ENCODE results near the gene ACSL1.
A peak's percentile ranks its signal among the peaks of the same experiment; 100 is the strongest.

Gene ACSL1

GRCh38 chr4:184810720-184811119 lies 15.0 kb downstream of the ACSL1 start:
- Histone ChIP-seq H3K27ac (ENCODE audit: low read depth, low read length) (no peak overlapping the region), H3K36me3 (ENCODE audit: control insufficient read depth, insufficient read depth, low read length) (no peaks in the 10 kb centered on the region), H4K5ac (ENCODE audit: low read length) (no peak overlapping the region), H2BK120ac (ENCODE audit: low read depth, low read length) (no peak overlapping the region), H3K79me1 (ENCODE audit: low read length) (no peaks in the 10 kb centered on the region), H3K9ac (ENCODE audit: low read length) (no peak overlapping the region), H2BK5ac (ENCODE audit: low read length) (no peak overlapping the region), H2BK15ac (replicated peaks; ENCODE audit: low read depth) (no peak overlapping the region), H2AK5ac (ENCODE audit: low read length) (no peak overlapping the region), H3K4me1 (ENCODE audit: control insufficient read depth, low read depth, low read length) (peaks cover 5% of the 10 kb centered on the region), H3K4me2 (ENCODE audit: low read length) (no peak overlapping the region), H3K56ac (ENCODE audit: low read length) (no peak overlapping the region), H3K18ac (ENCODE audit: low read length) (no peak overlapping the region), H3K79me2 (ENCODE audit: control insufficient read depth, insufficient read depth, low read length) (no peaks in the 10 kb centered on the region), H3K23ac (ENCODE audit: low read length) (no peak overlapping the region), H3K4me3 (ENCODE audit: low read length) (no peak overlapping the region), H3K4ac (ENCODE audit: low read depth, low read length) (no peak overlapping the region), H4K8ac (ENCODE audit: low read depth, low read length) (no peak overlapping the region), H3K27me3 (ENCODE audit: insufficient read depth, low read length, poor library complexity) (no peaks in the 10 kb centered on the region)
- WGBS (ENCODE audit: extremely low coverage, insufficient coverage, low lambda C conversion rate), result no CpG with 5 or more reads among the region's 10 CpGs
- DNase-seq, result no peak

- no peaks in the 10 kb centered on the region for H3K79me2 ChIP-seq (ENCODE audit: control insufficient read depth, insufficient read depth, low read length)
- no peak overlapping the region for H3K56ac ChIP-seq (ENCODE audit: low read length)
- H2AK5ac ChIP-seq (ENCODE audit: low read length), result no peak overlapping the region
- peaks cover 10% of the 10 kb centered on the region for H3K4me1 ChIP-seq (ENCODE audit: control insufficient read depth, low read depth, low read length)
- no peak overlapping the region for H2BK120ac ChIP-seq (ENCODE audit: low read depth, low read length)
- H3K23ac ChIP-seq (ENCODE audit: low read length), result no peak overlapping the region
- no peak for DNase-seq
- H3K4me2 ChIP-seq (ENCODE audit: low read length), result no peak overlapping the region
- no peaks in the 10 kb centered on the region for H3K27me3 ChIP-seq (ENCODE audit: insufficient read depth, low read length, poor library complexity)
- WGBS (ENCODE audit: extremely low coverage, insufficient coverage, low lambda C conversion rate), result no CpG with 5 or more reads among the region's 1 CpG
- H3K36me3 ChIP-seq (ENCODE audit: control insufficient read depth, insufficient read depth, low read length), result no peaks in the 10 kb centered on the region
- H4K5ac ChIP-seq (ENCODE audit: low read length), result no peak overlapping the region
- no peaks in the 10 kb centered on the region for H3K79me1 ChIP-seq (ENCODE audit: low read length)
- no peak overlapping the region for H3K4ac ChIP-seq (ENCODE audit: low read depth, low read length)
- no peak overlapping the region for H3K4me3 ChIP-seq (ENCODE audit: low read length)
- no peak overlapping the region for H3K9ac ChIP-seq (ENCODE audit: low read length)
- H3K18ac ChIP-seq (ENCODE audit: low read length), result no peak overlapping the region
- no peak overlapping the region for H4K8ac ChIP-seq (ENCODE audit: low read depth, low read length)
- no peak overlapping the region for H2BK5ac ChIP-seq (ENCODE audit: low read length)
- H3K27ac ChIP-seq (ENCODE audit: low read depth, low read length), result no peak overlapping the region
- no peak overlapping the region for H2BK15ac ChIP-seq (replicated peaks; ENCODE audit: low read depth)
Measured at GRCh38 chr4:184808713-184809050, 17.1 kb downstream of the ACSL1 start.

GRCh38 chr4:184807797-184808712 lies 17.7 kb downstream of the ACSL1 start:
- peak; percentile 46 for DNase-seq
- no peaks in the 10 kb centered on the region for H3K27me3 ChIP-seq (ENCODE audit: insufficient read depth, low read length, poor library complexity)

GRCh38 chr4:184807256-184807655 lies 18.5 kb downstream of the ACSL1 start:
- Histone ChIP-seq H4K5ac (ENCODE audit: low read length) (no peak overlapping the region), H2BK120ac (ENCODE audit: low read depth, low read length) (no peak overlapping the region), H3K79me2 (ENCODE audit: control insufficient read depth, insufficient read depth, low read length) (no peaks in the 10 kb centered on the region), H3K9ac (ENCODE audit: low read length) (no peak overlapping the region), H3K36me3 (ENCODE audit: control insufficient read depth, insufficient read depth, low read length) (no peaks in the 10 kb centered on the region), H3K27ac (ENCODE audit: low read depth, low read length) (no peak overlapping the region), H3K4ac (ENCODE audit: low read depth, low read length) (no peak overlapping the region), H3K4me2 (ENCODE audit: low read length) (no peak overlapping the region), H3K27me3 (ENCODE audit: insufficient read depth, low read length, poor library complexity) (no peaks in the 10 kb centered on the region), H3K4me1 (ENCODE audit: control insufficient read depth, low read depth, low read length) (peaks cover 8% of the 10 kb centered on the region), H3K4me3 (ENCODE audit: low read length) (no peak overlapping the region), H3K56ac (ENCODE audit: low read length) (no peak overlapping the region), H2BK5ac (ENCODE audit: low read length) (no peak overlapping the region), H2BK15ac (replicated peaks; ENCODE audit: low read depth) (no peak overlapping the region), H3K79me1 (ENCODE audit: low read length) (no peaks in the 10 kb centered on the region), H3K18ac (ENCODE audit: low read length) (no peak overlapping the region), H4K8ac (ENCODE audit: low read depth, low read length) (no peak overlapping the region), H3K23ac (ENCODE audit: low read length) (no peak overlapping the region), H2AK5ac (ENCODE audit: low read length) (no peak overlapping the region)
- DNase-seq, result no peak
- WGBS (ENCODE audit: extremely low coverage, insufficient coverage, low lambda C conversion rate), result no CpG with 5 or more reads among the region's 3 CpGs

More at GRCh38 chr4:184807797-184808712, 17.7 kb downstream of the ACSL1 start:
- Histone ChIP-seq H2BK5ac (ENCODE audit: low read length) (no peak overlapping the region), H2AK5ac (ENCODE audit: low read length) (no peak overlapping the region), H3K27ac (ENCODE audit: low read depth, low read length) (no peak overlapping the region), H4K5ac (ENCODE audit: low read length) (no peak overlapping the region), H3K18ac (ENCODE audit: low read length) (no peak overlapping the region), H3K56ac (ENCODE audit: low read length) (no peak overlapping the region), H3K79me1 (ENCODE audit: low read length) (no peaks in the 10 kb centered on the region), H3K4me3 (ENCODE audit: low read length) (no peak overlapping the region), H3K4me1 (ENCODE audit: control insufficient read depth, low read depth, low read length) (peaks cover 10% of the 10 kb centered on the region), H3K4ac (ENCODE audit: low read depth, low read length) (no peak overlapping the region), H3K79me2 (ENCODE audit: control insufficient read depth, insufficient read depth, low read length) (no peaks in the 10 kb centered on the region), H3K36me3 (ENCODE audit: control insufficient read depth, insufficient read depth, low read length) (no peaks in the 10 kb centered on the region), H4K8ac (ENCODE audit: low read depth, low read length) (no peak overlapping the region), H2BK15ac (replicated peaks; ENCODE audit: low read depth) (no peak overlapping the region), H3K4me2 (ENCODE audit: low read length) (no peak overlapping the region), H3K9ac (ENCODE audit: low read length) (no peak overlapping the region), H3K23ac (ENCODE audit: low read length) (no peak overlapping the region), H2BK120ac (ENCODE audit: low read depth, low read length) (no peak overlapping the region)
- no CpG with 5 or more reads among the region's 9 CpGs for WGBS (ENCODE audit: extremely low coverage, insufficient coverage, low lambda C conversion rate)

GRCh38 chr4:184806711-184807110 lies 19.1 kb downstream of the ACSL1 start:
- Histone ChIP-seq H3K27ac (ENCODE audit: low read depth, low read length) (no peak overlapping the region), H2BK120ac (ENCODE audit: low read depth, low read length) (no peak overlapping the region), H3K79me2 (ENCODE audit: control insufficient read depth, insufficient read depth, low read length) (no peaks in the 10 kb centered on the region), H3K4me2 (ENCODE audit: low read length) (no peak overlapping the region), H3K4me1 (ENCODE audit: control insufficient read depth, low read depth, low read length) (peaks cover 8% of the 10 kb centered on the region), H3K79me1 (ENCODE audit: low read length) (no peaks in the 10 kb centered on the region), H4K5ac (ENCODE audit: low read length) (no peak overlapping the region), H3K4me3 (ENCODE audit: low read length) (no peak overlapping the region), H3K4ac (ENCODE audit: low read depth, low read length) (no peak overlapping the region), H4K8ac (ENCODE audit: low read depth, low read length) (no peak overlapping the region), H3K27me3 (ENCODE audit: insufficient read depth, low read length, poor library complexity) (no peaks in the 10 kb centered on the region), H3K23ac (ENCODE audit: low read length) (no peak overlapping the region), H2AK5ac (ENCODE audit: low read length) (no peak overlapping the region), H2BK5ac (ENCODE audit: low read length) (no peak overlapping the region), H3K18ac (ENCODE audit: low read length) (no peak overlapping the region), H2BK15ac (replicated peaks; ENCODE audit: low read depth) (no peak overlapping the region), H3K56ac (ENCODE audit: low read length) (no peak overlapping the region), H3K36me3 (ENCODE audit: control insufficient read depth, insufficient read depth, low read length) (no peaks in the 10 kb centered on the region), H3K9ac (ENCODE audit: low read length) (no peak overlapping the region)
- WGBS (ENCODE audit: extremely low coverage, insufficient coverage, low lambda C conversion rate), result no CpG with 5 or more reads among the region's 1 CpG
- DNase-seq, result no peak

- no peak overlapping the region for H3K9ac ChIP-seq (ENCODE audit: low read length)
- no peak overlapping the region for H3K4ac ChIP-seq (ENCODE audit: low read depth, low read length)
- DNase-seq, result no peak
- H3K27me3 ChIP-seq (ENCODE audit: insufficient read depth, low read length, poor library complexity), result no peaks in the 10 kb centered on the region
- WGBS (ENCODE audit: extremely low coverage, insufficient coverage, low lambda C conversion rate), result no CpG with 5 or more reads among the region's 2 CpGs
- H4K5ac ChIP-seq (ENCODE audit: low read length), result no peak overlapping the region
- H3K4me3 ChIP-seq (ENCODE audit: low read length), result no peak overlapping the region
- no peak overlapping the region for H2BK15ac ChIP-seq (replicated peaks; ENCODE audit: low read depth)
- H3K23ac ChIP-seq (ENCODE audit: low read length), result no peak overlapping the region
- H3K79me1 ChIP-seq (ENCODE audit: low read length), result no peaks in the 10 kb centered on the region
- no peak overlapping the region for H4K8ac ChIP-seq (ENCODE audit: low read depth, low read length)
- H3K56ac ChIP-seq (ENCODE audit: low read length), result no peak overlapping the region
- no peak overlapping the region for H2AK5ac ChIP-seq (ENCODE audit: low read length)
- no peak overlapping the region for H3K4me2 ChIP-seq (ENCODE audit: low read length)
- no peak overlapping the region for H3K18ac ChIP-seq (ENCODE audit: low read length)
- H3K4me1 ChIP-seq (ENCODE audit: control insufficient read depth, low read depth, low read length), result peaks cover 8% of the 10 kb centered on the region
- no peaks in the 10 kb centered on the region for H3K36me3 ChIP-seq (ENCODE audit: control insufficient read depth, insufficient read depth, low read length)
- no peak overlapping the region for H2BK120ac ChIP-seq (ENCODE audit: low read depth, low read length)
- no peaks in the 10 kb centered on the region for H3K79me2 ChIP-seq (ENCODE audit: control insufficient read depth, insufficient read depth, low read length)
- H2BK5ac ChIP-seq (ENCODE audit: low read length), result no peak overlapping the region
- H3K27ac ChIP-seq (ENCODE audit: low read depth, low read length), result no peak overlapping the region
Measured at GRCh38 chr4:184806229-184806550, 19.6 kb downstream of the ACSL1 start.

Data from mesendoderm (in vitro differentiated cells).